ENCODE data around the gene SKA2. TPM values are rescaled to one million over a fixed set of nuclear protein-coding genes. Genes with fewer than 3 reads are reported as not detected.

The SKA2 gene
- total and polyA plus RNA-seq, 9 of the 15 experiments (the other 6 are each of a cell fraction or from before 2014, with no cell fraction given): 58.1 to 183 (median 133) TPM

DNA sequence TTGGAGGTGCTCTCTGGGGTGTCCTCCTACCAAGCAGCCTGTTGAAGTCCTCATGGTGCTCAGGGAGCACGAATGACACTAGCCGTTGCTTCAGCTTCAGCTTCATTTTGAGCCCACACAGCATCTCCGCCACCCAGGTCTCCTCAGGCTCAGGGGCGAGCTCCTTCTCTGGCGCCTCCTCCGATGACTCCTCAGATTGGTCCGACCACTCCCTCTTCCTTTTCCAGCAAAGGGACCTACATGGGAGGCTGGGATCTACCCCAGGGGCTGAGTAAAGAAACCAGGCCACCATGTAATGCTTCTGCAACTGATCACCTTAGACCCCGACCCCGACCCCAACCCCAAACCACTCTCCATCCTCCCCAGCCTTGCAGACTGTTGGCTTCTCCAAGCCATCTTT lies 26.5 kb upstream of the SKA2 start:
- CTCF ChIA-PET (ENCODE audit: low intra/inter-chr PET ratio): no interaction called here
- TF ChIP-seq, protein P1, sequence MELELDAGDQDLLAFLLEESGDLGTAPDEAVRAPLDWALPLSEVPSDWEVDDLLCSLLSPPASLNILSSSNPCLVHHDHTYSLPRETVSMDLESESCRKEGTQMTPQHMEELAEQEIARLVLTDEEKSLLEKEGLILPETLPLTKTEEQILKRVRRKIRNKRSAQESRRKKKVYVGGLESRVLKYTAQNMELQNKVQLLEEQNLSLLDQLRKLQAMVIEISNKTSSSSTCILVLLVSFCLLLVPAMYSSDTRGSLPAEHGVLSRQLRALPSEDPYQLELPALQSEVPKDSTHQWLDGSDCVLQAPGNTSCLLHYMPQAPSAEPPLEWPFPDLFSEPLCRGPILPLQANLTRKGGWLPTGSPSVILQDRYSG (tag; conservative IDR thresholded peaks at IDR 0.05; ENCODE audit: low read depth): no peak
- TF ChIP-seq MAZ (CRISPR knock-in tag; conservative IDR thresholded peaks at IDR 0.05 in 1 of 2, IDR thresholded peaks at IDR 0.05 in 1 of 2): no peak
- TF ChIP-seq RAD51 (IDR thresholded peaks at IDR 0.05; ENCODE audit: borderline replicate concordance, low read depth): no peak
- no peak for TF ChIP-seq ZNF444 (CRISPR knock-in tag; IDR thresholded peaks at IDR 0.05)
- TF ChIP-seq TOE1 (IDR thresholded peaks at IDR 0.05; ENCODE audit: borderline replicate concordance): no peak
- TF ChIP-seq TOE1 (CRISPR knock-in tag; IDR thresholded peaks at IDR 0.05; ENCODE audit: borderline replicate concordance, low read depth): no peak
- in situ Hi-C loops (cut with MboI): no loop called here

More for the DNA sequence above, 26.5 kb upstream of the SKA2 start:
- H3K4me1 ChIP-seq (replicated peaks in 1 of 2; ENCODE audit: control insufficient read depth in 2 of 2, insufficient read depth in 2 of 2, low read length in 2 of 2): no peaks in the 10 kb centered on the region; a peak in 1 of 5 replicates
- POLR2A ChIA-PET: interaction anchor here (0.6 to 1.0 kb wide), 3 partner anchors 8 to 109 kb away, joined by 3 read pairs; no protein-coding TSS in a partner anchor
- no peaks in the 10 kb centered on the region for H4K20me1 ChIP-seq (replicated peaks; ENCODE audit: control insufficient read depth, insufficient read depth, low read length)
- 92% methylated on average over 7 of the region's 9 CpGs for WGBS (ENCODE audit: insufficient coverage, low coverage, missing lambda C conversion rate)
- no peak for FAIRE-seq
- H3K27ac ChIP-seq (ENCODE audit: extremely low read depth, low read depth, low read length): no peak overlapping the region
- H3K79me2 ChIP-seq (ENCODE audit: control insufficient read depth, insufficient read depth, low read length): no peaks in the 10 kb centered on the region
- no peaks in the 10 kb centered on the region for H3K9me3 ChIP-seq (replicated peaks; ENCODE audit: control insufficient read depth, insufficient read depth, low read depth, low read length)
- peaks cover 22% of the 10 kb centered on the region; the same call in 1 of the 3 replicates for H3K36me3 ChIP-seq (ENCODE audit: control insufficient read depth, insufficient read depth, low read length)
- intact Hi-C loops (cut with micrococcal nuclease): no loop called here
- no TSS peak for BruUV-seq (replicated peaks)
- ATAC-seq: no peak
- H3K4me3 ChIP-seq: no peak overlapping the region
- H3K4me2 ChIP-seq (ENCODE audit: insufficient read depth, low read length): no peak overlapping the region
- H3K27me3 ChIP-seq (ENCODE audit: control insufficient read depth in 2 of 2, insufficient read depth in 2 of 2, low read length in 2 of 2): no peaks in the 10 kb centered on the region
- H3K9me1 ChIP-seq (ENCODE audit: control insufficient read depth, insufficient read depth, low read length): no peaks in the 10 kb centered on the region
- no peak for DNase-seq (ENCODE audit: extremely low read depth in 1 of 4, low spot score in 3 of 4)
- H2AFZ ChIP-seq (ENCODE audit: low read depth, low read length): no peak overlapping the region
- H3K9ac ChIP-seq (ENCODE audit: insufficient read depth in 1 of 2, low read depth in 2 of 2, low read length in 2 of 2): peak overlapping the region in 1 of 2 experiments; percentile 45; a peak in 1 of 4 replicates

Measured in K562 (cell line).